Activated CD4-positive, CD25-positive, alpha-beta regulatory T cell (primary cell): ENCODE results near the gene SLIT3.

Source experiments
- DNase-seq, 4 experiments: peaks; one replicate each; lab custom pipeline; 2025; lab: John Stamatoyannopoulos, UW

The SLIT3 gene

DNA sequence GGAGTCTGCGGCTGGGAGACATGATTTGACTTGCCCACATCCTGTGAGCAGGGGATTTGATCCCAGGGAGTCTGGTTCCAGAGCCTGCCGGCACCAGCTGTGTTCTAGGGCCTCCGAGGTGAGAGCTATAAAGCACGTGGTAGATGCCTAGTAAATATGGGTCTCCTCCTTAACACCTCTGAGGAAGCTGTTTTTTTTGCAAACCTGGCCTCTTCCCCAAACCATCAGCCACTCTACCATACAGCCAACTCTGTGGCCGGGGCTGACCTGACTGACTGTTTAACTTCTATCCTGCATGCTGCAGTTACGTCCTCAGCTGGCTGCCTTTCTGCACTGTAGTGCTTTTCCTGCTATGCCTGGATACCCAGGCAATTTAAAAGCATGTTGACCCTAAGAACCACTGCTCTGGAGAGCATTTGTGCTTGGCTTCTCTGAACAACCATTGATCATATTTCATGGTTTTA lies 220.5 kb downstream of the SLIT3 start:
- no peak for DNase-seq

GRCh38 chr5:169079697-169080096 lies 221.2 kb downstream of the SLIT3 start:
- DNase-seq = no peak

GRCh38 chr5:169074839-169075238 lies 226.1 kb downstream of the SLIT3 start:
- no peak for DNase-seq

- DNase-seq = no peak
Measured at GRCh38 chr5:169072233-169072632, 228.7 kb downstream of the SLIT3 start.

- no peak for DNase-seq
Measured at GRCh38 chr5:169070413-169070812, 230.5 kb downstream of the SLIT3 start.

- DNase-seq = no peak
Measured at GRCh38 chr5:169067751-169068173, 233.2 kb downstream of the SLIT3 start.

- no peak for DNase-seq
Measured at GRCh38 chr5:169065400-169065799, 235.5 kb downstream of the SLIT3 start.

GRCh38 chr5:169064093-169064492 lies 236.8 kb downstream of the SLIT3 start:
- no peak for DNase-seq

- no peak for DNase-seq
Measured at GRCh38 chr5:169063316-169063953, 237.5 kb downstream of the SLIT3 start.

DNA sequence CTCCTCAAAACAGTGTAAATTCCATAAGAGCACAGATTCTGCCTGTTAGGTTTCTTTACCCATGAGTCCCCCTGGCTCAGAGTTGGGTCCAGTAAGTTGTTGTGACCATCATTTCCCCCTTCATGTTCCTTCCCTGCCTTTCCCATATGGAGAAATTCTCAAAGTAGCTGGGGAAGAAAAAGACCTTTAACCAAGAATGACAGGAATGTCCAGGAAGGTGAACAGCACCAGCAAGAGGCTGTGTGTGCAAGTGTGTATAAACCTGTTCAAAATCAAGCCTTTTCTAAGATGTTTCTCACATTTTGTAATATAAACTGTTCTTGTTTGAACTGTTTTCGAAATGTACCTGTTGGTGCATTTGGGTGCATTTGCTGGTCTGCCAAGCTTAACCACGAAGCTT lies 238.2 kb downstream of the SLIT3 start:
- DNase-seq = no peak

GRCh38 chr5:169054506-169054905 lies 246.4 kb downstream of the SLIT3 start:
- DNase-seq = no peak

DNA sequence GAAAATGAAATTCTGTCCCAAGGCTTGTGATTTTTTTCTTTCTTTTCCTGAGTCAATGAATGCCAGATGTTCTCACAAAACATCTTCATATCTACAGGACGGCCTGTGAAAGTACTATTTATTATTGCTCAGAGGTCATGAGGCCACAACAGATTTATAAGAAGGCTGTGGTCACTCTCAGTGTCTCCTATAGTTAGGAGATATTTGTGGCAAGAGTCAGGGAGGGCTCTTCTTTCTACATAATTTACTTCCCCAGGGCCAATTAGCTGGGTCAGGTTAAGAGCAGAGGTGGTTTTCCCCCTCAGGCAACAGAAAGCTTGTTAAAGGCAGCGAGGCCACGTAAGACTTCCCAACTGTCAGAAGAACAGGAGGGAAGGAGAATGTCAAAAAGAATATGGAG lies 248.7 kb downstream of the SLIT3 start:
- no peak for DNase-seq

DNA sequence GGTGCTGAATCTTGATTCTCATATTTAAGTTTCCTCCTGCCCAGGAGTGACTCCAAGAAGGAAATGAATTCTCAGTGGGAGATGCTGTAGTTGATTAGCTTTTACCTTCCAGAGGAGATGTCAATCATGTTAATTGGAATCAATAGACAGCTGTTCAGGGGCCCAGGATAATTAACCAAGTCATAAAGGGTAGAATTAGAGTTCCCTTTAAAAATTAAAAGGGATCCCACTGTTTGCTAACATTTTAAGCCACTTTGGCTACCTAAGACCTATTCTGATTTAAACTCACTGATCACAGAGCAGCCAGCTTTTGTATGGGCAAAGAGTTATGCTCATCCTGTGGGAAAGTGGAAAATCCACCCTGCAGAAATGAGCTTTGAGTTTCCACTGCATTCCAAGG lies 249.6 kb downstream of the SLIT3 start:
- no peak for DNase-seq

DNA sequence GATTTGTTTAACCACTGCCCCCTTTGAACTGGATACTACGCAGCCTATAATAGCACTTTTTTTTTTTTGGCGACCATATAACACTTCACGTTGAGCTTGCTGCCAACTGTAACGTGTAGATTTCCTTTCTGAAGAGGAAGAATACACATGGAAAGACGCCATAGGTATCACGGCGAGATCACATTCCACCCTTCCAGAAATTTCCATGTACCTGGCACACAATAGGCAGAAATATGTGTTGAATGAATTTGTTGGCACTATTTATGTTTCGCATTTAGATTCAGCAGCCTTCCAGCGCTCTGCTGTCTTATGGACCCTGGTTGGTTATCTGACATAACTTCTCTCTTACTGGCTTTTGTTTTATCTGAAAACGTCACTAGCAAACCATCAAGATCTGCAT lies 250.3 kb downstream of the SLIT3 start:
- DNase-seq = no peak

- DNase-seq = no peak
Measured at GRCh38 chr5:169050146-169050571, 250.8 kb downstream of the SLIT3 start.

GRCh38 chr5:169049712-169050111 lies 251.2 kb downstream of the SLIT3 start:
- no peak for DNase-seq

DNA sequence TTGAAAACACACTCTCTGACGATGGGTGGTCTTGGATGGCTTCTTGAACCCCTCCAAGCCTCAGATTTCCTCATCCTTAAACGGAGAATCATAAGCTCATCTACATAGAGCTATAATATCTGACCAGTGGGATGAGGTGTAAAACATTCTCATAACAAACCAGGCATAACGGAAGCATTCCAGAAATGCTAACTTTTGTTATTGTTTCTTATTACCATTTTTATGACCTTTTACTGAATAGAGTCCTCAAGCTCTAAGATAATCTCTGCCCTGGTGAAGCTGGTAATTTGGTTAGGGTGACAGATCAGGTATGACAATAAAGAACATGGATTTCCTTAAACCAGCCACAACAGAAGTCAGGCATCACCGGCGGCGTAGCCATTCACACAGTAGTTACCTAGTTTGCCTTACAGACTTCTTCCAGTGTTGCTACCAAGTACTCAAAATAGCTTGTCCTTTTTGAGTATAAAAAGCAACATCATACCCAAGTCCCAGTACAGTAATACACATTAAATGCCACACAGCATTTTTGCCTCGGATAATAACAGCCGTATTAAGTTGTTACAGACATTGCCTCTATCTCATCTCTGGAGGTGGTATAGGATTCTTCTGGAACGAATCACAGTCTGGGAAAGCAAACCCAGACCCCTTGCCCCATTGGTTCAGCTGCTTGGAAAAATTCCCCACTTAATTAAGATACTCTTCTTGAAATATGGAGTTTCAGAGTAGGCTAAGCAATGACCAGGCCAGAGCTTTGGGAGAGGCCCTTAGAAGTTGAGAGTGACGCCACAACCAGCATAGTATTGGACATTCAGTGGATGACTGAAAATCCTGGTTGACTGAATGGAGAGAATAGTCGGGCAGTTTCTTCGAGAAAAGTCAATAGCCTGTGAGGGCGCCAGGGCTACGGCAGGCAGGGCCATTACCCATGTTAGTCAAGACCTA lies 252.5 kb downstream of the SLIT3 start:
- no peak for DNase-seq

- DNase-seq = no peak
Measured at GRCh38 chr5:169044962-169045361, 256.0 kb downstream of the SLIT3 start.

- DNase-seq = no peak
Measured at GRCh38 chr5:169041180-169041579, 259.8 kb downstream of the SLIT3 start.

- DNase-seq = no peak
Measured at GRCh38 chr5:169039592-169039991, 261.3 kb downstream of the SLIT3 start.

DNA sequence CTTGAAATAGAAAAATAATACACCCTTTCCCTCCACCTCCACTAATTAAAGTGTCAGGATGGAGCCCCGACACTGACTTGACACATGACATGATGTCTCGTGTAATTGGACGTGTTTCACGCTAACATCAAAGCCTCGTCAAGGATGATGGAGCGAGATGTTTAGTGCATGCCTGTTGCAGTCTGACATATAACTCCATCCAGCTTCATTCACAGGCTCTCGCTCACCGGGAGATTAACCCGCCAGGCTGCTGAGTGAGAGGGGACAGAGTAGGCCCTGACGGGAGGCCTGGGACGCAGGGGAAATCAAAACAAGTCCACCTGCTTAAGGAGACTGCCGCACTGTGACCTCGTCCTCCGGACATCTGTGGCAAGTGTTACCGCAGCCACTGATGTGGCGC lies 263.5 kb downstream of the SLIT3 start:
- DNase-seq = no peak

GRCh38 chr5:169036079-169036805 lies 264.7 kb downstream of the SLIT3 start:
- no peak for DNase-seq
